SKM-1 (cell line): ENCODE results near the gene TTLL7.

Source experiments
- DNase-seq: peaks from one replicate; lab custom pipeline; 2025; ENCODE audit not compliant: unreplicated experiment; lab: John Stamatoyannopoulos, UW

Gene TTLL7

GRCh38 chr1:83827741-83828140 lies 171.2 kb downstream of the TTLL7 start:
- no peak for DNase-seq

DNA sequence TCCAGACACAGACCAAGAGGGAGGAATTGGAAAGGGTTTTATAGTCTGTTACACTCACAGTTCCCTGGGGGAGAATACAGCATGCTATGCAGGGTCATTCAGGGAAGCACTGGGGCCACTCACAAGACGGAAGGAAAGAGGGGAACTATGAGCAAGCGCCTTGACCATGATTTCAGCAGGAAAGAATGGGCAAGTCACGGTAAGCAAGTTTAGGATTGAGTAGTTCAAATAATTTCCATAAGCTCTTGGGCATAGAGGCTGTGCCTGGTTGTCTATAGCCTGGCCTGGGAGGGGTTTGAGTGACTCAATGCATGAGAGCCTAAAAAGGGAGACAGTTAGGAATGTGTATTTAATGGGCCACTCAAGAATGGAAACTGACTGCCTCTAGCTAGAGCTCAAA lies 176.7 kb downstream of the TTLL7 start:
- no peak for DNase-seq

- no peak for DNase-seq
Observed at GRCh38 chr1:83819436-83819835, 179.5 kb downstream of the TTLL7 start.

DNA sequence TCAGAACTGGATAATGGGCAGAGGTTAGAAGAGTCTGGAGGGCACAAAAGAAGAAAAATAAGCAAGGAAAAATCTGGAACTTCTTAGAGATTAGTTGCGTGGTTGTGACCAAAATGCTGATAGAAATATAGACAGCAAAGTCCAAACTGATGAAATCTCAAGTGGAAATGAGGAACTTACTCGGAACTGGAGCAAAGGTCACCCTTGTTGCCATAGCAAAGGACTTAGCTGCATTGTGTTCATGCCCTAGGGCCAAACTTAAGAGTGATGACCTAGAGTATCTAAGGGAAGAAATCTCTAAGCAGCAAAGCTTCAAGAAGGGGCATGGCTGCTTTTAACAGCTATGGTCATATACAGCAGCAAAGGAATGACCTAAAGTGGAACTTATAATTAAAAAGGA lies 180.0 kb downstream of the TTLL7 start:
- DNase-seq: peak; percentile 73

- DNase-seq: no peak
Observed at GRCh38 chr1:83816836-83817235, 182.1 kb downstream of the TTLL7 start.

DNA sequence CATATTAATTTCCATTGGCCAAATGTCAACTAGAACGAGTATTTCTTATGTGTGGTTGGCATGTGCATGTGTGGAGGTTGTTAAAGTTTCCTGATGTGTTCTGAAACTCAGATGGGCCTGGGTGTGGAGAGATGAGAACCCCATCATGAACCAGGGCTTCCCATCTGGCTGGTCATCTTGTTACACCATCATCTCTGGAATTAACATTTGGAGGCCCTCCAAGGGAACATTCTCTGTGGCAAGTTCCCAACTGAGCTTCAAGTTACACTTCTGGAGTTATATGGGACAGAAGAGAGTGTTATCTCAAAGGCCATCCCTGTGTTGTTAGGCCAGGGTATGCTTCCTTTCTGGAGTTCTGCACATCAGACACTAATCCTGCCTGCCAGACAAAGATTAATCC lies 183.6 kb downstream of the TTLL7 start:
- DNase-seq: no peak
